ENCODE data around the gene HOXD9.
A peak's percentile ranks its signal among the peaks of the same experiment; 100 is the strongest.

Gene HOXD9

DNA sequence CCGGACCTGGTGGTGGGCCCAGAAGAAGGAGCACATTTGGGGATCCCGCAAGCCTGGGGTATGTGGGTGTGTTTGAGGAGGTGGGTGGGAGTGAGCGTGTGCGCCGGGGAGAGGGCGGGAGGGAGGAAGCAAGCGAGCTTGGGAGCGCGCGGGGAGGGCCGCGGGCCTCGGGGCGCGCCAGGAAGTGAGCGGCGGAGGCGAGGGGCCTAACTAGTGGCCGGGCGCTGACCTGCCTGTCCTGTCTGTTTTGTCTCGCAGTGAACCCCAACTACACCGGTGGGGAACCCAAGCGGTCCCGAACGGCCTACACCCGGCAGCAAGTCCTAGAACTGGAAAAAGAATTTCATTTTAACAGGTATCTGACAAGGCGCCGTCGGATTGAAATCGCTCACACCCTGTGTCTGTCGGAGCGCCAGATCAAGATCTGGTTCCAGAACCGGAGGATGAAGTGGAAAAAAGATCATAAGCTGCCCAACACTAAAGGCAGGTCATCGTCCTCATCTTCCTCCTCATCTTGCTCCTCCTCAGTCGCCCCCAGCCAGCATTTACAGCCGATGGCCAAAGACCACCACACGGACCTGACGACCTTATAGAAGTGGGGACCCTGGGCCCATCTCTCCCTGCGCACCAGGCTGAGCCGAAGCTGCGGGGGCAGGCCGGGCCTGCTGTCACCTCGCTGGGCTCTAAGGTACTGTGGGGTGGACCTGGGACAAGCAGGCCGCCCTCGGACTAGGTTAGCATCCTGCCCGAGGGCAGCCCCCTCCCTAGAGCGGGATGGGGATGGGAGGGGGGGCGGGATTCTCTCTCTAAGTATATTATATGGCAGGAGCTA, 30.0 kb downstream of the HOXD9 start:
- Histone ChIP-seq H3K9me3 (ENCODE audit: low read length) (no peaks in the 10 kb centered on the region), H3K4me3 (ENCODE audit: low read length) (no peak overlapping the region), H3K27me3 (ENCODE audit: insufficient read depth, low read length) (peaks cover 96% of the 10 kb centered on the region), H3K36me3 (ENCODE audit: insufficient read depth, low read length) (no peaks in the 10 kb centered on the region), H3K4me1 (ENCODE audit: insufficient read depth, low read length) (peaks cover 8% of the 10 kb centered on the region), H2AFZ (ENCODE audit: low read depth, low read length) (no peak overlapping the region)

DNA sequence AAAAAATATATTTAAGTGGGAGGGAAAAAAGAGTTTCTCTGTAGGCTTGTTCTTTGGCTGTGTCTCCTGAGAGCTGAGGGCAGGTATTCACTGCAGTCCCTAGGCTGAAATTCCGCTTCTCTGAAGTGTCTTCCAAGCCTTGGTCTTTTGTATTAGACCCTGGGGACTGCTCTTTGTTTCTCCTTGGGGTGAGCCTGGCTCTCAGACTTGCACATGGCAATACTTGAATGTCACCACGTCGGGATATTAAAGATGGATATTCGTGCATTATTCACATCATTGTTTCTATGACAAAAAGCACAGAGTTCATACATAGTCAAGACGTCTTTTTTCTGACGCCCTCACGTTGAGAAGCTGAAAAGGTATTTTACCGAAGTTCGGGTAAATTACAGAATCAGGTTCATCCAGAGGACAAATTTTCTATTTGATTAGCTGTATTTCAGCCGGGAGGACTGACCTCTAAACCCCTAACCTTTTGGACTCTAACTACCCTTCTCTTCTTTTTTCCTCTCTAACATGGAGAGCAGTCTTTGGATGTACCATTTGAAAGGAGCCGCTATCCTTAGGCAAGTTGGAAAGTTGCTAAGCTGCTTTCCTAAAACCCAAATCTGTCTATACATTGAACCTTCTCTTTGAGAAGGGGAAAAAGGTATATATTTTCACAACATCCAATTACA, 32.2 kb downstream of the HOXD9 start:
- H3K27me3 ChIP-seq (ENCODE audit: insufficient read depth, low read length), result peaks cover 95% of the 10 kb centered on the region
- H3K4me1 ChIP-seq (ENCODE audit: insufficient read depth, low read length), result peaks cover 18% of the 10 kb centered on the region
- no peak overlapping the region for H2AFZ ChIP-seq (ENCODE audit: low read depth, low read length)
- H3K9me3 ChIP-seq (ENCODE audit: low read length), result no peaks in the 10 kb centered on the region
- no peak overlapping the region for H3K4me3 ChIP-seq (ENCODE audit: low read length)
- H3K36me3 ChIP-seq (ENCODE audit: insufficient read depth, low read length), result no peaks in the 10 kb centered on the region

DNA sequence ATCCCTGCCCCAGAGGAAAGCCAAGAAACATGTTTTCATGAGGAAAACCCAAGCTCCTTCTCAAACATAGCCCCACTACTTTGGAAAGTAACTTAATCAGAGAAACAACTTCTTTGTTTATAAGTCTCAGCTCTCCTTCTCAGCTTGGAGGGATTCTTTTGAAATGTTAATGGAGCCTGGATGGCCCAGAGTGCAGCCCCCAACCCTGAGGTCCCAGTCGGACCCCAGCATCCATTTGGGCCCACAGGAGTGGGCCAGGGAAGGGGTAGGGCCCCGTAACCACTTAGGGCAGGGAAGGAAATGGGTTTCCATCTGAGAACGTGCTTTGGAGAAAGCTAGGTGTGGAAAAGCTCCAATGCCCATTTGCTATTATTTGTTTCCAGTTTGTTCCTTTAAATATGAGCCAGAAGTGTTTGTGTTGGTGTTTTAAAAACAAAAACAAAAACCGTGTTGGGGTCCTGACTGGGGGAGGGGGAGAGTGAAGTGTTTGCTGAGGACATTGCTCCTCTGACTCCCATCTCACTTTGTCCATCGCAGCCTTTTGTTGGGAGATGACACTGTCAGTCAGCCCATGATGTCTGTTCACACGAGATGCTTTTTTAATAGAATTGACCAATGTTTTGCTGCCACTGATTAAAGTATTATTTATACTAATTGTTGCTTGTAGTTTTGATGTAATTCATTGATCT, 33.0 kb downstream of the HOXD9 start:
- Histone ChIP-seq H3K27me3 (ENCODE audit: insufficient read depth, low read length) (peaks cover 95% of the 10 kb centered on the region), H3K9me3 (ENCODE audit: low read length) (no peaks in the 10 kb centered on the region), H3K4me3 (ENCODE audit: low read length) (no peak overlapping the region), H2AFZ (ENCODE audit: low read depth, low read length) (no peak overlapping the region), H3K4me1 (ENCODE audit: insufficient read depth, low read length) (peaks cover 18% of the 10 kb centered on the region), H3K36me3 (ENCODE audit: insufficient read depth, low read length) (no peaks in the 10 kb centered on the region)

DNA sequence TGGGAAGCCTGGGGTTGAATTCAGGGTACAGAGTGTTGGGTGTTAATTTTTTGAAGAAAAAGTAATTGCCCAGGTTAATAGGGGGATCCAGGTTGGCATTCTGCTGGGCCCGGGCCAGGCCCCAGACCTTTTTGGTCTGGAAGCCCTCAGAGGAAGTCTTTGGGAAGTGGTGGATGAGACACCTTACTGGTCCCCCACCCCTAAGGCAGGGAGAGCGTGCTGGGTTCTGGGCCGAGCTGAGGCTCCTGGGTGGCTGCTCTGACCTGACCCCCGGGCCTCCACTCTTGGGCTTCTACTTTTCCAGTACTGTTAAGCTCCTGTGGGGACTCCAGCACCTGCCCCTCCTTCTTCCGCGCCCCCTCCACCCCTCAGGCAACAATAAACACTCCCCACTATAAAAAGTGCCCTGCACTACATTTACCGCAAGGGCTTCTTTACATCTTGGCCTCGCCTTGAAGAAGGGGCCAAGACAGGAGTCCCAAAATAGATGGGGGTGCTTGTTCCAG, 33.8 kb downstream of the HOXD9 start:
- Histone ChIP-seq H3K4me1 (ENCODE audit: insufficient read depth, low read length) (peaks cover 18% of the 10 kb centered on the region), H3K4me3 (ENCODE audit: low read length) (no peak overlapping the region), H3K9me3 (ENCODE audit: low read length) (peaks cover 2% of the 10 kb centered on the region), H2AFZ (ENCODE audit: low read depth, low read length) (peak overlapping the region; percentile 80), H3K27me3 (ENCODE audit: insufficient read depth, low read length) (peaks cover 94% of the 10 kb centered on the region), H3K36me3 (ENCODE audit: insufficient read depth, low read length) (no peaks in the 10 kb centered on the region)

DNA sequence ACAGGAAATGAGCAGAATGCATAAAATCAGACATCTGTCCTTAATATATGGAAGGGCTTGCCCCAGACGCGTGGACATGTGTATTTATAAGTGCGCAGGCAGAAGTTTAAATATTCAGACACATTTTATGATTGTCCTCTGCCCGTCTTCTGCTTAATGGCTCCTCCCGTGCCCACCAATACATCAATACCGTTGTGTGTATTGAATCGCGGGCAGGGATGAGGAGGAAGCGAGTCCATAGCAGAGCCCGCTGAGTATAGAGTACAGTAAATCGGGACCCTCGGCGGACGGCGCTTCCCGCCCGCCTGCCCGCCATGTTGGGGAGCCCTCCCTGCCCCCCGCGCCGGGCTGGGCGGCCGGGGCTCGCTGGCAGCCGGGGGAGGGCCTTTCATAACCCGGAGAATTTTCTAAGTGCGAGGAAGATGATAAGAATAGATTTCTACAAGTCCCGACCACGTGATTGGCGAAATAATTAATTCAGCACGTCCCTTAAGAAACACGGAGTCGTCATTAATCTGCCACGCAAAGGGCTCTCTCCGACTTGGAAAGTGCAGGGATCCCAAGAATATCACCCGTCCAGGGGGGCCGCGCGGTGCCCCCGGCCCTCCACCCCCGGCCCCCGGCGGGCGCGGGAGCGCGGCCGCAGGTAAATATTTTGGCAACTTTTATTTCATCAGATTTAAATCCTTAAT, 34.4 kb downstream of the HOXD9 start, which contains the start of gene HOXD3:
Gene HOXD3 (plus strand): TSS at position 501 of the 692 bp plus-strand sequence. CDS start 11,808 bp downstream, outside the sequence.
- Histone ChIP-seq H2AFZ (ENCODE audit: low read depth, low read length) (peak within 1 kb of the TSS; percentile 80), H3K9me3 (ENCODE audit: low read length) (peaks cover 5% of the 10 kb centered on the region), H3K4me3 (ENCODE audit: low read length) (peak within 1 kb of the TSS; percentile 42), H3K27me3 (ENCODE audit: insufficient read depth, low read length) (peaks cover 94% of the 10 kb centered on the region), H3K36me3 (ENCODE audit: insufficient read depth, low read length) (no peaks in the 10 kb centered on the region), H3K4me1 (ENCODE audit: insufficient read depth, low read length) (peaks cover 18% of the 10 kb centered on the region)

DNA sequence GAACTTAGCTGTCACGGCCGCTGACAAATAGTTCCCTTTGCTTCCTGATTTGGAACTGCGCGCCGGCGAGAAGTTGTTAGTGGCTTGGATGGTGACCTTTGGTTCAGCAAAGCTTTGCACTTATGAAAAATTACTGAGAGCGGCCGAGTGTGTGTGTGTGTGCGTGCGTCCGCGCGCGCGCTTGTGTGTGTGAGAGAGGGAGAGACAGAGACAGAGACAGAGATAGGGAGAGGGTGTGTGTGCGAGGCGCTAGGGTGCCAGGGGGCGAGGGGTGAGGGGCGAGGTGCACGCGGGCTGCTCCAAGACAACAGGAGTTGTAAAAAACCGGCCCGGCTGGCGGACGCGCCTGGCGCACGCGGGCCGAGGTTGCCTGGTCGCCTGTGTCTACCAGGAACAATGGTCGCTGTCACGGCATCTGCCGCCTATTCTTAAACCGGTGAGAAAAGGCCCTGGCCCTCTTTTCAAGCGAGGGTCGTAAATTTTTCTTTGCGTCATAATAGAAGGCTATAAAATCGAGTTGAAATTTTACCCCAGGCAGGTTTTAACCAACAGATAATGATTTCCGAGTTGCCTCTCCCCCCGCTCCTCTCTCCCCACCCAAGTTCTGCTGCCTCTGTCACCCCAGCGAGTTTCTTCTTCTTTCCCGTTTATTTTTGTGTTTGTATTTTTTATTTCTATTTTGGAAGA, 35.1 kb downstream of the HOXD9 start:
- Histone ChIP-seq H3K4me1 (ENCODE audit: insufficient read depth, low read length) (peaks cover 18% of the 10 kb centered on the region), H2AFZ (ENCODE audit: low read depth, low read length) (peak overlapping the region; percentile 80), H3K4me3 (ENCODE audit: low read length) (peak overlapping the region; percentile 42), H3K27me3 (ENCODE audit: insufficient read depth, low read length) (peaks cover 95% of the 10 kb centered on the region), H3K9me3 (ENCODE audit: low read length) (peaks cover 5% of the 10 kb centered on the region), H3K36me3 (ENCODE audit: insufficient read depth, low read length) (no peaks in the 10 kb centered on the region)

DNA sequence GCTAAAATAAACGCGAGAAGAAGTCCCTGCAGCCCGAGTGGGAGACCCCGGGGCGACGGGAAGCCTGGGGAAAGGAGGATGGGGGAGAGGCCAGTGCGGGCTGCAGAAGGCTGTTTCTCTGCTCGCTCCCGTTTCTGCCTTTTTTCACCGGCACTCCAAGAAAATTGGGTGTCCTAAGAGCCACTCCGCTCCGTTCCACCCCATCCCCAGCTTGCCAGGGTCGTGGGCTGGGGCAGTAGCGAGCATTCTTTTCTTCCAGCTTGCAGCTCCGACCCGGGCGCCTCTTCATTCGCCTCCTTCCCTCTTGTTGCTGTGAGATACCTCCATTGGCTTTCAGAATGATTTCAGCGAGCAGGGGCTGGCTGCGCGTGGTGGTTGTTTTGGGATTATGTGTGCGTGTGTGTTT, 35.7 kb downstream of the HOXD9 start:
- peaks cover 95% of the 10 kb centered on the region for H3K27me3 ChIP-seq (ENCODE audit: insufficient read depth, low read length)
- peak overlapping the region; percentile 42 for H3K4me3 ChIP-seq (ENCODE audit: low read length)
- peaks cover 18% of the 10 kb centered on the region for H3K4me1 ChIP-seq (ENCODE audit: insufficient read depth, low read length)

DNA sequence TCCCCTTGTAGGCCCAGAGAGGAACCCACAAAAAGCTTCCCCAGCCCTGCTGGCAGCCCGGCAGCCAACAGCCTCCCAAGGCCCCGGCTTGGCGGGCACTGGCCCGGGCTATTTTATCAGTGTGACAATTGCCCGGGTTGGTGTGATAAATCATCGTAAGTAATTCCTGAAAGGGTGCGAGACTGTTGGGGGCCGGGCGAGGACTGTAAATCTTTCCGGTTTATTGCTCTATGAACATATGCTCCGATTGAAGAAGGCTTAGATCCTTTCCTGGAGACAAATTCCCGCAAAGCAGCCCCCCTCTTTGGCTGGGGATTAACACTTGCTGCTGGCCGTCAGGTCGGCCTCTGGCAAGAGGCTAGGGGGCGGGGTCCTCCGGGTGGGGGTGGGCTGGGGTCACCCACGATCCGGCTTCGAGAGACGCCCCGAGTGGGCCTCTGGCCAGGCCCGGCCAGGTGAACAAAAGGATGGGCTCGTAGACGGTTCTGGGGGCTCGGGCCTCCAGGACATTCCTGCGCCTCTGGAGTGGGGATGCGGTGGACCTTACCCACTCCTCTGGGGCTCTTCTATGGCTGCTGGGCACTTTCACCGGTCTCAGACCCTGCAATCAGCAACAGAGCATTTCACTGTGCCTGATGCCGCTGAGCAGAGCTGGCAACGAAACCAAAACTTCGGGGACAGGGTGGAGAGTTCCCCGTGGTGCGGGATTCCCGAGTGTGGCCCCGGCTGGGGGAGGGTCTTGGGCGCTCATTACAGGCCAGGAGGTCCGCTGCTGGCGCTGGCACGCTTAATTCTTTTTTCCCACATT, 36.5 kb downstream of the HOXD9 start:
- H3K9me3 ChIP-seq (ENCODE audit: low read length), result peaks cover 8% of the 10 kb centered on the region
- H2AFZ ChIP-seq (ENCODE audit: low read depth, low read length), result peak overlapping the region; percentile 33
- peaks cover 96% of the 10 kb centered on the region for H3K27me3 ChIP-seq (ENCODE audit: insufficient read depth, low read length)
- no peak overlapping the region for H3K4me3 ChIP-seq (ENCODE audit: low read length)
- H3K4me1 ChIP-seq (ENCODE audit: insufficient read depth, low read length), result peaks cover 18% of the 10 kb centered on the region
- no peaks in the 10 kb centered on the region for H3K36me3 ChIP-seq (ENCODE audit: insufficient read depth, low read length)

More for the DNA sequence above, 35.7 kb downstream of the HOXD9 start:
- Histone ChIP-seq H2AFZ (ENCODE audit: low read depth, low read length) (peak overlapping the region; percentile 80), H3K9me3 (ENCODE audit: low read length) (peaks cover 5% of the 10 kb centered on the region), H3K36me3 (ENCODE audit: insufficient read depth, low read length) (no peaks in the 10 kb centered on the region)

DNA sequence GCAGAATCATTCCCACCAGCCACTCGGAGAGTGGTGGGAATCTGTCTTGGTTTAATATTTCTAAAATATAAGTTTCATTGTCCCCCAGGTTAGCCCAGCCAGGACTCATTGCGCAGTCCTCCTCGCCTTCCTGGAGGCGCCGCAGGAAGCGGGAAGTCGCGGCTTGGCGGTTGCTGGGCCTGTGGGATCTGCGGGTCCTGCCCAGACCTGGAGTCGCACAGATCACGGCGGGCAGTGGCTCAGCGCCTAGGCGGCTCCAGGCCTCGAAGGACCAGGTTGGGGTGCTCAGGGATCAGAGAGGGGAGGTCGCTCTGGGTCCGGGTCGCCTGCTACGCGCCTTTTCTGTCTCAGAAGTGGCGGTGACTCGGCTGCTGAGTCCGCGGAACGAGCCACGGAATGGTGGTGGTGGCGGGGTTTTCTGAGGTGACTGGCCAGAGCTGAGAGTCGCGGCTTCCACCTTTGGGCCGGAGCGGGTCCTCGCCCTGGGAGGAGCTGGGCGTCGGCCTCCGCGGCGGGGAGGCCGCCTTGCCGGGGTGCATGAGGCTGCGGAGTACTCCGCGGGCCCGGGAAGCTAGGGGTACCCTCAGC, 37.2 kb downstream of the HOXD9 start:
- Histone ChIP-seq H3K36me3 (ENCODE audit: insufficient read depth, low read length) (no peaks in the 10 kb centered on the region), H3K4me3 (ENCODE audit: low read length) (no peak overlapping the region), H2AFZ (ENCODE audit: low read depth, low read length) (peak overlapping the region; percentile 33), H3K9me3 (ENCODE audit: low read length) (peaks cover 12% of the 10 kb centered on the region), H3K27me3 (ENCODE audit: insufficient read depth, low read length) (peaks cover 96% of the 10 kb centered on the region), H3K4me1 (ENCODE audit: insufficient read depth, low read length) (peaks cover 18% of the 10 kb centered on the region)

DNA sequence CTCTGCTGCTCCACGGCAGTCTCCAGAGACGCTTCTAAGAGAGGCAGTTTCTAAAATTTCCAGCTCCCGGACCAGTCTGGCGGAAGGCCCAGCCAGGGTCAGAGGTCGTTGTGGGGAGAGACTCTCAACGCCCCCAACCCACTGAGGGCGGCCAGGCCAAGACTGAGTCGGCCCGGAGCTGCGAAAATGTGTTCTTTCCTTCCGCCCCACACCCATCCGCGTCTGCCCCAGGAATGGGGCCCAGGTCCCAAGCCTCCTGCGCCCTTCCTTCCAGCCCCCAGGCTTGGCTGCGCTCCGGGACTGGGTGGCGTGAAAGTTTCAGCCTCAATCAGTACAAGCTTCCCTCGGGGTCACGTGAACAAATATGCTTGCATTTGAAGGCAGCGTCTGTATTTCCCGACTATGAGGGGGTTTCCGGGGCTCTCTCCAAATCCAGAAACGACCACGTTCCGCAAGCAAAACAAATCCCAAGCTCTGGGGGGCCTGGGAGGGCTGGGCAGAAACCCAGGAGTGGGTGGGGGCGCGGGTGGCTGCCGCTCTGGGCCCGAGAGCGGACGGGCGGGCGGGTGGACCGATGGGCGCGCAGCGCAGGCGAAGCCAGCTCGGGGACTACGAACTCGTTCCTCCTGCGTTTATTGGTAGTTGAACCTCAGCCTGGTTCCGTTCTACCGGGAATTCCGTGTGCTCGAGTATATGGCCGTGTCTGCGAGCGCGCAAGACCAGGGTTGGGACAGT, 37.9 kb downstream of the HOXD9 start:
- Histone ChIP-seq H2AFZ (ENCODE audit: low read depth, low read length) (peak overlapping the region; percentile 33), H3K36me3 (ENCODE audit: insufficient read depth, low read length) (no peaks in the 10 kb centered on the region), H3K4me3 (ENCODE audit: low read length) (no peak overlapping the region), H3K27me3 (ENCODE audit: insufficient read depth, low read length) (peaks cover 96% of the 10 kb centered on the region), H3K4me1 (ENCODE audit: insufficient read depth, low read length) (peaks cover 18% of the 10 kb centered on the region), H3K9me3 (ENCODE audit: low read length) (peaks cover 12% of the 10 kb centered on the region)
